Myocyte (in vitro differentiated cells): Measurements from ENCODE around the gene COL26A1. TPM values are rescaled to one million over a fixed set of nuclear protein-coding genes. Genes with fewer than 3 reads are reported as not detected.
"Not testable (repeated sequence)": the region's sequence is repeated elsewhere in the genome, so short reads cannot be mapped to it uniquely, and the experiment has no call there.

ENCODE experiments used
- DNase-seq: peaks from one replicate; pipeline ENCODE4 v3.0.0-alpha.2; 2012; ENCODE audit warnings: low read depth
- total RNA-seq: library from RNA; depleted of rRNA; stranded (reverse); fragments of >200 nt; gene quantifications from 2 replicates; pipeline ENCODE4 v1.2.3, GENCODE V29; 2014

Gene COL26A1
- total RNA-seq, 1 donor from 2014 or later = 0.19 TPM

- no peak for DNase-seq
Measured at GRCh38 chr7:101401390-101402080, 38.9 kb downstream of the COL26A1 start.

- DNase-seq = peak; percentile 31
Measured at GRCh38 chr7:101402081-101402779, 39.6 kb downstream of the COL26A1 start.

GRCh38 chr7:101402835-101403234 is 40.2 kb downstream of the COL26A1 start:
- no peak for DNase-seq

GRCh38 chr7:101405474-101406067 is 42.9 kb downstream of the COL26A1 start:
- DNase-seq = no peak

- peak; percentile 47 for DNase-seq
Measured at GRCh38 chr7:101410743-101411507, 48.2 kb downstream of the COL26A1 start.

- no peak for DNase-seq
Measured at GRCh38 chr7:101411508-101411874, 48.8 kb downstream of the COL26A1 start.

- DNase-seq = no peak
Measured at GRCh38 chr7:101412976-101413375, 50.3 kb downstream of the COL26A1 start.

GRCh38 chr7:101418694-101419093 is 56.0 kb downstream of the COL26A1 start:
- DNase-seq = no peak

- no peak for DNase-seq
Measured at GRCh38 chr7:101419831-101420230, 57.2 kb downstream of the COL26A1 start.

- no peak for DNase-seq
Measured at GRCh38 chr7:101420436-101420835, 57.8 kb downstream of the COL26A1 start.

GRCh38 chr7:101422356-101423195 is 59.9 kb downstream of the COL26A1 start:
- DNase-seq = no peak

GRCh38 chr7:101426303-101427011 is 63.8 kb downstream of the COL26A1 start:
- DNase-seq = peak; percentile 16

- no peak for DNase-seq
Measured at GRCh38 chr7:101428093-101428866, 65.6 kb downstream of the COL26A1 start.

- no peak for DNase-seq
Measured at GRCh38 chr7:101432316-101432715, 69.6 kb downstream of the COL26A1 start.

- DNase-seq = no peak
Measured at GRCh38 chr7:101433688-101434087, 71.0 kb downstream of the COL26A1 start.

- not testable (repeated sequence) for DNase-seq
Measured at GRCh38 chr7:101434155-101434554, 71.5 kb downstream of the COL26A1 start.

GRCh38 chr7:101435461-101436220 is 73.0 kb downstream of the COL26A1 start:
- DNase-seq = no peak

GRCh38 chr7:101436221-101436735 is 73.6 kb downstream of the COL26A1 start:
- no peak for DNase-seq
